HepG2 (cell line): ENCODE results near the gene CIB1. TPM values are rescaled to one million over a fixed set of nuclear protein-coding genes. Genes with fewer than 3 reads are reported as not detected.

Source experiments
- ESRRA ChIP-seq: sonication (generic); formaldehyde crosslinking; IDR thresholded peaks from 2 replicates; pipeline ENCODE4 v1.5.1; 2020; ENCODE audit warnings: mild to moderate bottlenecking, low read depth, missing genetic modification reagents
- FOSL1 ChIP-seq: sonication (generic); formaldehyde crosslinking; IDR thresholded peaks from 2 replicates; pipeline ENCODE4 v1.9.0; 2021; ENCODE audit warnings: missing genetic modification reagents, borderline replicate concordance
- GABPA ChIP-seq, 2 experiments: IDR thresholded peaks; 2 replicates each; pipeline ENCODE4 v1.6.1; 2011 to 2016; ENCODE audit warnings: low read depth in 2 of 2, low read length in 1 of 2, missing biosample characterization in 1 of 2, missing genetic modification characterization in 1 of 2
- HMGXB4 ChIP-seq, 2 experiments: sonication (generic) in 1 of 2; formaldehyde crosslinking in 1 of 2; IDR thresholded peaks; 2 replicates each; pipeline versions ENCODE4 v1.4.0 to v1.6.1; 2018 to 2020; ENCODE audit warnings: missing genetic modification reagents in 2 of 2, borderline replicate concordance in 1 of 2, low read depth in 1 of 2, mild to moderate bottlenecking in 1 of 2, missing biosample characterization in 1 of 2
- HNF4G ChIP-seq, 2 experiments: sonication (generic) in 1 of 2; formaldehyde crosslinking in 1 of 2; IDR thresholded peaks; 2 replicates each; pipeline versions ENCODE4 v1.4.0 to v1.6.1; 2011 to 2020; ENCODE audit warnings: borderline replicate concordance in 2 of 2, low read depth in 2 of 2, mild to moderate bottlenecking in 2 of 2, low read length in 1 of 2, missing genetic modification reagents in 1 of 2, moderate library complexity in 1 of 2
- KLF11 ChIP-seq: IDR thresholded peaks from 2 replicates; pipeline ENCODE4 v1.6.1; 2016; ENCODE audit warnings: missing compliant biosample characterization
- LCORL ChIP-seq, 2 experiments: fragments of 450-650 bp in 1 of 2; sonication (generic) in 1 of 2; formaldehyde crosslinking in 1 of 2; IDR thresholded peaks; 2 replicates each; pipeline versions ENCODE4 v1.5.0 to v1.6.1; 2017 to 2020; ENCODE audit warnings: antibody characterized with exemption in 1 of 2, missing genetic modification reagents in 1 of 2
- MYPOP ChIP-seq: sonication (generic); formaldehyde crosslinking; IDR thresholded peaks from 2 replicates; pipeline ENCODE4 v1.8.1; 2023; ENCODE audit warnings: mild to moderate bottlenecking, moderate library complexity, missing genetic modification reagents
- NR2C2 ChIP-seq: sonication (generic); formaldehyde crosslinking; IDR thresholded peaks from 2 replicates; pipeline ENCODE4 v1.4.0; 2020; ENCODE audit warnings: missing genetic modification reagents, mild to moderate bottlenecking, moderate library complexity, borderline replicate concordance
- RARA ChIP-seq: IDR thresholded peaks from 2 replicates; pipeline ENCODE4 v1.6.1; 2016; ENCODE audit warnings: missing genetic modification reagents, missing compliant biosample characterization
- SAP130 ChIP-seq: IDR thresholded peaks from 2 replicates; pipeline ENCODE4 v1.6.1; 2016; ENCODE audit warnings: low read depth
- STAT6 ChIP-seq: sonication (generic); formaldehyde crosslinking; IDR thresholded peaks from 2 replicates; pipeline ENCODE4 v1.4.0; 2020; ENCODE audit warnings: missing genetic modification reagents, mild to moderate bottlenecking, borderline replicate concordance
- ZBTB20 ChIP-seq: sonication (generic); formaldehyde crosslinking; IDR thresholded peaks from 2 replicates; pipeline ENCODE4 v1.8.1; 2023; ENCODE audit warnings: missing genetic modification reagents, low read depth, mild to moderate bottlenecking, borderline replicate concordance
- ZFP90 ChIP-seq: sonication (generic); formaldehyde crosslinking; IDR thresholded peaks from 2 replicates; pipeline ENCODE4 v1.8.0; 2022; ENCODE audit warnings: missing genetic modification reagents, mild to moderate bottlenecking, inconsistent platforms, borderline replicate concordance
- ZNF567 ChIP-seq: sonication (generic); formaldehyde crosslinking; IDR thresholded peaks from 2 replicates; pipeline ENCODE4 v1.8.1; 2023; ENCODE audit warnings: mild to moderate bottlenecking, missing genetic modification reagents, borderline replicate concordance
- polyA plus RNA-seq, 8 experiments: library from polyadenylated mRNA; depleted of rRNA in 3 of 8; stranded (reverse) in 7 of 8; unstranded in 1 of 8; fragments of >200 nt; fragmentation: Illumina TruSeq in 4 of 8; extraction: Trizol in 4 of 8; gene quantifications; 2 replicates each; pipeline versions ENCODE4 v1.2.1 to v1.2.3, GENCODE V29; 2011 to 2016; ENCODE audit warnings: low read depth in 4 of 8, missing spikeins in 1 of 8, mixed read lengths in 1 of 8; ENCODE audit not compliant: insufficient read depth in 1 of 8
- total RNA-seq, 5 experiments: library from RNA; depleted of rRNA; stranded (reverse); fragments of >200 nt; fragmentation: Illumina TruSeq; extraction: Trizol; gene quantifications; 2 replicates each; pipeline ENCODE4 v1.2.3, GENCODE V29; 2016; ENCODE audit warnings: low read depth in 1 of 5
- TF ChIP-seq, protein P1 (sequence below): sonication (generic); formaldehyde crosslinking; IDR thresholded peaks from 2 replicates; pipeline ENCODE4 v1.9.0; 2022; ENCODE audit warnings: low read depth, missing genetic modification reagents
- TF ChIP-seq, protein P2 (sequence below): sonication (generic); formaldehyde crosslinking; IDR thresholded peaks from 2 replicates; pipeline ENCODE4 v1.4.0; 2020; ENCODE audit warnings: missing genetic modification reagents

The CIB1 gene
- total and polyA plus RNA-seq, 2 of the 13 experiments (the other 11 are each of a cell fraction or from before 2014, with no cell fraction given): 38.7 to 72.7 TPM

DNA sequence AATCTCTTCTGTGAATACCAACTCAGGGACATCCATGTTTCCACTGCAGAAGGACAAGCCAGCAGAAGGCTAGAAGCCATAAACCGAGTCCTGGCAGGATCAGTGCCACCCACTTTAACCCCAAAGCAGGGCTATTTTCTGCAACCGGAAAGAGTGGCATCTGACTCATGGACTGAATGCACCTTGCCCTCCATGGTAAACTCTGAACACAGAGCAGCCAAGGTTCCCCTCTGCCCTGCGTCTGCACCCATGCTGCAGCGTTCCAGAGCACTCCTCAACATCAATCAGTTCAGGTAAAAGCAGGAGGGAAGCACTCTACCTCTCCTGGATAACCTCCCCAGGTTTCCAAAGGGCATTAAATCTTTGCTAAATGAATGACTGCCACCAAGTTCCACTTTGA, 30.9 kb upstream of the CIB1 start (continued):
- TF ChIP-seq, protein P1, sequence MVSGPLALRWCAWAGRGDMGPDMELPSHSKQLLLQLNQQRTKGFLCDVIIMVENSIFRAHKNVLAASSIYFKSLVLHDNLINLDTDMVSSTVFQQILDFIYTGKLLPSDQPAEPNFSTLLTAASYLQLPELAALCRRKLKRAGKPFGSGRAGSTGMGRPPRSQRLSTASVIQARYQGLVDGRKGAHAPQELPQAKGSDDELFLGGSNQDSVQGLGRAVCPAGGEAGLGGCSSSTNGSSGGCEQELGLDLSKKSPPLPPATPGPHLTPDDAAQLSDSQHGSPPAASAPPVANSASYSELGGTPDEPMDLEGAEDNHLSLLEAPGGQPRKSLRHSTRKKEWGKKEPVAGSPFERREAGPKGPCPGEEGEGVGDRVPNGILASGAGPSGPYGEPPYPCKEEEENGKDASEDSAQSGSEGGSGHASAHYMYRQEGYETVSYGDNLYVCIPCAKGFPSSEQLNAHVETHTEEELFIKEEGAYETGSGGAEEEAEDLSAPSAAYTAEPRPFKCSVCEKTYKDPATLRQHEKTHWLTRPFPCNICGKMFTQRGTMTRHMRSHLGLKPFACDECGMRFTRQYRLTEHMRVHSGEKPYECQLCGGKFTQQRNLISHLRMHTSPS (CRISPR knock-in tag): peak; percentile 96
- no peak for TF ChIP-seq KLF11 (CRISPR knock-in tag)
- TF ChIP-seq ZNF567: 0 out of 2 replicates have a peak, but pooled peaks have one; percentile 22
- TF ChIP-seq ZFP90: 0 out of 2 replicates have a peak, but pooled peaks have one; percentile 24
- no peak; the same call in 1 of the 2 replicates for TF ChIP-seq GABPA (IDR thresholded peaks at IDR 0.05; ENCODE audit: low read depth, low read length)
- peak; percentile 56 for TF ChIP-seq GABPA (CRISPR knock-in tag; IDR thresholded peaks at IDR 0.05; ENCODE audit: low read depth)
- 0 out of 4 replicates have a peak, but pooled peaks of 1 of the 2 experiments have one; percentile 1 for TF ChIP-seq HMGXB4 (CRISPR knock-in tag; IDR thresholded peaks at IDR 0.05; ENCODE audit: borderline replicate concordance in 1 of 2, low read depth in 1 of 2)
- no peak for TF ChIP-seq ZBTB20
- no peak for TF ChIP-seq NR2C2
- TF ChIP-seq SAP130 (CRISPR knock-in tag): peak; percentile 4; the same call in 1 of the 2 replicates
- TF ChIP-seq LCORL (IDR thresholded peaks at IDR 0.05): no peak
- peak; percentile 40; the same call in 1 of the 2 replicates for TF ChIP-seq LCORL (CRISPR knock-in tag; IDR thresholded peaks at IDR 0.05)
- TF ChIP-seq STAT6: 0 out of 2 replicates have a peak, but pooled peaks have one; percentile 8
- peak; percentile 42; the same call in 1 of the 2 replicates for TF ChIP-seq HNF4G (IDR thresholded peaks at IDR 0.05; ENCODE audit: borderline replicate concordance, low read depth, low read length)
- no peak for TF ChIP-seq HNF4G (CRISPR knock-in tag; IDR thresholded peaks at IDR 0.05; ENCODE audit: borderline replicate concordance, low read depth)
- TF ChIP-seq RARA: peak; percentile 56
- peak; percentile 13; the same call in 1 of the 2 replicates for TF ChIP-seq ESRRA (CRISPR knock-in tag)
- 0 out of 2 replicates have a peak, but pooled peaks have one; percentile 1 for TF ChIP-seq MYPOP (CRISPR knock-in tag)
- 0 out of 2 replicates have a peak, but pooled peaks have one; percentile 21 for TF ChIP-seq FOSL1 (CRISPR knock-in tag)
- TF ChIP-seq, protein P2, sequence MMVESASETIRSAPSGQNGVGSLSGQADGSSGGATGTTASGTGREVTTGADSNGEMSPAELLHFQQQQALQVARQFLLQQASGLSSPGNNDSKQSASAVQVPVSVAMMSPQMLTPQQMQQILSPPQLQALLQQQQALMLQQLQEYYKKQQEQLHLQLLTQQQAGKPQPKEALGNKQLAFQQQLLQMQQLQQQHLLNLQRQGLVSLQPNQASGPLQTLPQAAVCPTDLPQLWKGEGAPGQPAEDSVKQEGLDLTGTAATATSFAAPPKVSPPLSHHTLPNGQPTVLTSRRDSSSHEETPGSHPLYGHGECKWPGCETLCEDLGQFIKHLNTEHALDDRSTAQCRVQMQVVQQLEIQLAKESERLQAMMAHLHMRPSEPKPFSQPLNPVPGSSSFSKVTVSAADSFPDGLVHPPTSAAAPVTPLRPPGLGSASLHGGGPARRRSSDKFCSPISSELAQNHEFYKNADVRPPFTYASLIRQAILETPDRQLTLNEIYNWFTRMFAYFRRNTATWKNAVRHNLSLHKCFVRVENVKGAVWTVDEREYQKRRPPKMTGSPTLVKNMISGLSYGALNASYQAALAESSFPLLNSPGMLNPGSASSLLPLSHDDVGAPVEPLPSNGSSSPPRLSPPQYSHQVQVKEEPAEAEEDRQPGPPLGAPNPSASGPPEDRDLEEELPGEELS: 0 out of 2 replicates have a peak, but pooled peaks have one; percentile 23
